AG10803 (cell line): ENCODE measurements around the gene METAP2.

ENCODE experiments used
- DNase-seq: peaks from one replicate; pipeline ENCODE4 v3.0.0; 2010; ENCODE audit warnings: low read depth
- H3K4me3 ChIP-seq: 2 replicates; pipeline ENCODE4 v1.5.1; 2011; ENCODE audit warnings: mild to moderate bottlenecking, low read length, control low read depth
- TF ChIP-seq, protein P1 (sequence below): conservative IDR thresholded peaks from 2 replicates; pipeline ENCODE4 v1.5.1; 2011; ENCODE audit warnings: mild to moderate bottlenecking, low read length, control low read depth, inconsistent platforms

METAP2 gene

DNA sequence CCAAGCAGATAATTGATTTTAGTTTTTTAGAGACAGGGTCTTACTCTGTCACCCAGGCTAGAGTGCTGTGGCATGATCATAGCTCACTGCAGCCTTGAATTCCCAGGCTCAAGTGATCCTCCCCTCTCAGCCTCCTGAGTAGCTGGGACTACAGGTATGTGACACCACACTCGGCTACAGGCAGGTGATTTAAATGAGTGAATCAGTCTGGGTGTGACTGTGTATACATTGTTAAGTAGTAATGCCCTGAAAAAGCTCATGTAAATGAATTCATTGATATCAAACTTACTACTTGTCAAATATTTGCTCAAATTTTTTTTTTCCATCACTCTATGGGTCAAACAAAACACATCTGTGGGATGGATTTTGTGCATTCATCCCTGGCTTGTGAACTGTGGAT is 83.7 kb downstream of the METAP2 start:
- TF ChIP-seq, protein P1, sequence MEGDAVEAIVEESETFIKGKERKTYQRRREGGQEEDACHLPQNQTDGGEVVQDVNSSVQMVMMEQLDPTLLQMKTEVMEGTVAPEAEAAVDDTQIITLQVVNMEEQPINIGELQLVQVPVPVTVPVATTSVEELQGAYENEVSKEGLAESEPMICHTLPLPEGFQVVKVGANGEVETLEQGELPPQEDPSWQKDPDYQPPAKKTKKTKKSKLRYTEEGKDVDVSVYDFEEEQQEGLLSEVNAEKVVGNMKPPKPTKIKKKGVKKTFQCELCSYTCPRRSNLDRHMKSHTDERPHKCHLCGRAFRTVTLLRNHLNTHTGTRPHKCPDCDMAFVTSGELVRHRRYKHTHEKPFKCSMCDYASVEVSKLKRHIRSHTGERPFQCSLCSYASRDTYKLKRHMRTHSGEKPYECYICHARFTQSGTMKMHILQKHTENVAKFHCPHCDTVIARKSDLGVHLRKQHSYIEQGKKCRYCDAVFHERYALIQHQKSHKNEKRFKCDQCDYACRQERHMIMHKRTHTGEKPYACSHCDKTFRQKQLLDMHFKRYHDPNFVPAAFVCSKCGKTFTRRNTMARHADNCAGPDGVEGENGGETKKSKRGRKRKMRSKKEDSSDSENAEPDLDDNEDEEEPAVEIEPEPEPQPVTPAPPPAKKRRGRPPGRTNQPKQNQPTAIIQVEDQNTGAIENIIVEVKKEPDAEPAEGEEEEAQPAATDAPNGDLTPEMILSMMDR, result no peak
- no peak overlapping the region for H3K4me3 ChIP-seq
- no peak for DNase-seq
